MM.1S (cell line): ENCODE results near the gene PEX16.

Experiments
- EZH2 ChIP-seq: fragments of 300-600 bp; sonication (generic); optimal IDR thresholded peaks from 2 replicates; pipeline ENCODE3; 2017; ENCODE audit warnings: low read depth, mild to moderate bottlenecking, antibody characterized with exemption, low read length, mixed read lengths
- EZH2phosphoT487 ChIP-seq: fragments of 300-600 bp; sonication (generic); IDR thresholded peaks from 2 replicates; pipeline ENCODE4 v1.6.1; 2018; ENCODE audit warnings: antibody characterized with exemption, low read length
- TF ChIP-seq, protein P1 (sequence below): fragments of 300-600 bp; sonication (generic); IDR thresholded peaks from 2 replicates; pipeline ENCODE4 v1.5.1; 2016; ENCODE audit warnings: antibody characterized with exemption, low read length, mixed read lengths

DNA sequence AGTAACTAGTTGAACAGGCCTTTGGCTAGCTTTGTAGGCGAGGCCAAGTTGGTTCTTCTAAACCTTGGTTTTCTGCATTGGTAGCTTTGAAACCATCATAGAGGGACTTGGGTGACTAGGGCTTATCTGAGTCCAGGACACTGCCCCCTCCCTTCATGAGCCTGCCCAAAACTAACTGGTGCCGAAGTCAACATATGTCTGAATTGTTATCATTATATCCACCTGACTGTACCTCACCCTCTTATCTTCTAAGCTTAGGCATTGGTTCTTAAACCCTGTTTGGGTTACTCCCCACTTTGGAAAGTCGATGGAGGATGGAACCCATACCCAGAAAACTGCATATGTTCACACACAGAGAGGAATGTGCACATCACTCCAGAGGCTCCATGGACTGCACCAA is 39.8 kb downstream of the PEX16 start:
- TF ChIP-seq, protein P1, sequence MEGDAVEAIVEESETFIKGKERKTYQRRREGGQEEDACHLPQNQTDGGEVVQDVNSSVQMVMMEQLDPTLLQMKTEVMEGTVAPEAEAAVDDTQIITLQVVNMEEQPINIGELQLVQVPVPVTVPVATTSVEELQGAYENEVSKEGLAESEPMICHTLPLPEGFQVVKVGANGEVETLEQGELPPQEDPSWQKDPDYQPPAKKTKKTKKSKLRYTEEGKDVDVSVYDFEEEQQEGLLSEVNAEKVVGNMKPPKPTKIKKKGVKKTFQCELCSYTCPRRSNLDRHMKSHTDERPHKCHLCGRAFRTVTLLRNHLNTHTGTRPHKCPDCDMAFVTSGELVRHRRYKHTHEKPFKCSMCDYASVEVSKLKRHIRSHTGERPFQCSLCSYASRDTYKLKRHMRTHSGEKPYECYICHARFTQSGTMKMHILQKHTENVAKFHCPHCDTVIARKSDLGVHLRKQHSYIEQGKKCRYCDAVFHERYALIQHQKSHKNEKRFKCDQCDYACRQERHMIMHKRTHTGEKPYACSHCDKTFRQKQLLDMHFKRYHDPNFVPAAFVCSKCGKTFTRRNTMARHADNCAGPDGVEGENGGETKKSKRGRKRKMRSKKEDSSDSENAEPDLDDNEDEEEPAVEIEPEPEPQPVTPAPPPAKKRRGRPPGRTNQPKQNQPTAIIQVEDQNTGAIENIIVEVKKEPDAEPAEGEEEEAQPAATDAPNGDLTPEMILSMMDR, result no peak
- TF ChIP-seq EZH2, result no peak
- no peak for TF ChIP-seq EZH2phosphoT487
